Progenitor cell of endocrine pancreas (in vitro differentiated cells): ENCODE results near the gene ADAMTS17. TPM values are rescaled to one million over a fixed set of nuclear protein-coding genes. Genes with fewer than 3 reads are reported as not detected.

ENCODE experiments used
- DNase-seq: peaks from one replicate; pipeline ENCODE4 v3.0.0; 2021; ENCODE audit warnings: low spot score; ENCODE audit not compliant: unreplicated experiment
- H3K27ac Mint-ChIP-seq: 2 replicates; pipeline ENCODE4 v1.8.0; 2021; ENCODE audit warnings: mild to moderate bottlenecking, moderate library complexity, mixed read lengths
- H3K27me3 Mint-ChIP-seq: 2 replicates; pipeline ENCODE4 v1.8.0; 2021; ENCODE audit warnings: mixed read lengths
- H3K36me3 Mint-ChIP-seq: 2 replicates; pipeline ENCODE4 v1.8.0; 2022; ENCODE audit warnings: mixed read lengths; ENCODE audit not compliant: insufficient read depth
- H3K4me1 Mint-ChIP-seq: 2 replicates; pipeline ENCODE4 v1.8.0; 2021; ENCODE audit warnings: low read depth, mixed read lengths
- H3K4me3 Mint-ChIP-seq: 2 replicates; pipeline ENCODE4 v1.8.0; 2021; ENCODE audit warnings: low read depth, mild to moderate bottlenecking, moderate library complexity, mixed read lengths
- H3K9me3 Mint-ChIP-seq: 2 replicates; pipeline ENCODE4 v1.8.0; 2021; ENCODE audit warnings: low read depth, mixed read lengths
- total RNA-seq: library from RNA; stranded (reverse); gene quantifications from 2 replicates; pipeline ENCODE4 v1.2.1, GENCODE V29; 2021
- TF ChIP-seq, protein P1 (sequence below): fragments of 200-600 bp; sonication (generic); IDR thresholded peaks from one replicate; pipeline ENCODE4 v1.5.0; 2021; ENCODE audit warnings: antibody characterized with exemption, mild to moderate bottlenecking; ENCODE audit not compliant: unreplicated experiment

ADAMTS17 gene
- total RNA-seq, 1 donor from 2014 or later, result 3.5 TPM

DNA sequence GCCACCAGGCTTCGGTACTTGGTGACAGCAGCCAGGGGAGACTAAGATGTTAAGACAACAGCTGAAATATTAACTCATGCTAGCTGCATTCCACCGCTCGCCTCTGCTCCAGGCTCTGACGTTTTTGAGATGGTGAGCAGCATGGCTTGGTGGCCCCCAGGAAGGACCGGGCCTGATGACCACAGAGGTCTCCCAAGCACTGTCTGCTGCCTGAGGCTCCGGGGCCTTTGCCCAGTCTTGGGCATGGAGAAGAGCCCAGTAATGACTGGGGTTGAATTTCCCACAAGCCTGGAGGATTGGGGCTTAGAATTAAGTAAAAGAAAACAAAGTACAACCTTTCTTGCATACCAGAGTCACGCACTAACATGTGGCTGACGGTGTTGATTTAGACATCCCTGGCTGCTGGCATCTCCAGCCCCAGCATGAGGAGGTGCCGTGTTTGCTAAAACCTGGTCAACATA, 364.9 kb downstream of the ADAMTS17 start:
- no peak overlapping the region for H3K27ac Mint-ChIP-seq
- DNase-seq, result no peak
- no peak overlapping the region for H3K4me3 Mint-ChIP-seq
- no peaks in the 10 kb centered on the region for H3K36me3 Mint-ChIP-seq
- H3K27me3 Mint-ChIP-seq, result peaks cover 25% of the 10 kb centered on the region
- H3K9me3 Mint-ChIP-seq, result no peaks in the 10 kb centered on the region
- TF ChIP-seq, protein P1, sequence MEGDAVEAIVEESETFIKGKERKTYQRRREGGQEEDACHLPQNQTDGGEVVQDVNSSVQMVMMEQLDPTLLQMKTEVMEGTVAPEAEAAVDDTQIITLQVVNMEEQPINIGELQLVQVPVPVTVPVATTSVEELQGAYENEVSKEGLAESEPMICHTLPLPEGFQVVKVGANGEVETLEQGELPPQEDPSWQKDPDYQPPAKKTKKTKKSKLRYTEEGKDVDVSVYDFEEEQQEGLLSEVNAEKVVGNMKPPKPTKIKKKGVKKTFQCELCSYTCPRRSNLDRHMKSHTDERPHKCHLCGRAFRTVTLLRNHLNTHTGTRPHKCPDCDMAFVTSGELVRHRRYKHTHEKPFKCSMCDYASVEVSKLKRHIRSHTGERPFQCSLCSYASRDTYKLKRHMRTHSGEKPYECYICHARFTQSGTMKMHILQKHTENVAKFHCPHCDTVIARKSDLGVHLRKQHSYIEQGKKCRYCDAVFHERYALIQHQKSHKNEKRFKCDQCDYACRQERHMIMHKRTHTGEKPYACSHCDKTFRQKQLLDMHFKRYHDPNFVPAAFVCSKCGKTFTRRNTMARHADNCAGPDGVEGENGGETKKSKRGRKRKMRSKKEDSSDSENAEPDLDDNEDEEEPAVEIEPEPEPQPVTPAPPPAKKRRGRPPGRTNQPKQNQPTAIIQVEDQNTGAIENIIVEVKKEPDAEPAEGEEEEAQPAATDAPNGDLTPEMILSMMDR, result no peak
- peaks cover 1% of the 10 kb centered on the region for H3K4me1 Mint-ChIP-seq

- Mint-ChIP-seq H3K4me3 (no peak overlapping the region), H3K9me3 (no peaks in the 10 kb centered on the region), H3K4me1 (peaks cover 1% of the 10 kb centered on the region), H3K36me3 (no peaks in the 10 kb centered on the region), H3K27ac (no peak overlapping the region), H3K27me3 (peaks cover 28% of the 10 kb centered on the region)
- no peak for DNase-seq
- TF ChIP-seq, protein P1, result no peak
Measured at GRCh38 chr15:99976000-99976399, 365.8 kb downstream of the ADAMTS17 start.

DNA sequence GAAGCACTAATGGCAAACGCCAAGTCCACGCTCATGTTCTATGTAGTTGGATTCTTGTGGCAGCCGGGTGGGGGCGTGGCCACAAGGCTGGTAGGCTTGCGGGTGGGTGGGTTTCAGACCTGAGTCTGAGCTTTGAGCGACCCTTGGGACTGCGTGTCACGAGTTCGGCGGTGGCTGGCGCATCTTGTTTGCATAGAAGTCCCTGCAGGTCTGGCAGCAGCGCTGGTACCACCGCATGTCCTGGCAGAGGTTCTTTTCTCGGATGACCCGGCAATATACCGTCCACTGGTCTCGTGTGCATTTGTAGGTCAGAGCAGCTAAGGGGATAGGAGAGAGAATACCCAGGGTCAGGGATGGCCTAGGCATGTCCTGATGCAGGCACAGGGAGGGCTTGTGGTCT, 367.5 kb downstream of the ADAMTS17 start:
- Mint-ChIP-seq H3K27me3 (peaks cover 30% of the 10 kb centered on the region), H3K9me3 (no peaks in the 10 kb centered on the region), H3K36me3 (no peaks in the 10 kb centered on the region), H3K4me1 (no peaks in the 10 kb centered on the region), H3K27ac (no peak overlapping the region), H3K4me3 (no peak overlapping the region)
- TF ChIP-seq, protein P1, result no peak
- DNase-seq, result no peak

DNA sequence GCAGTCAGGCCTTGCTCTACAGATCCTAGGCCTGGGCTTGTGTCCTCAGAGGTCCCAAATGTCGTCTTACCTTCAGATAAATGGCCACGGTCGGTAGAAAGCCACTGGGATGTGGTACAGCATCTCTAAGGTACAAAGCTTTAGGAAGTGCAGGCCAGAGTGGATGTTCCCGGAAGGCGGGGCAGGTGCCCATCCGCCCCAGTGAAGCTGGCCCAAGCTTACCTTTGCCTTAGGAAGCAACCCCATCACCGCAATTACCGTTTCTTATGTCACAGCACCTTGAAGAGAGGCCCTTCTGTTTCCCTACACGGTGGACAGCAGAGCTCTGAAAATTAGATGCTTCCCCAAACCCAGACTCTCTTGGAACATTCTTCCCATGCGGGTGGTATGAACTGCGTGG, 368.4 kb downstream of the ADAMTS17 start:
- Mint-ChIP-seq H3K4me3 (no peak overlapping the region), H3K9me3 (no peaks in the 10 kb centered on the region), H3K36me3 (no peaks in the 10 kb centered on the region), H3K27ac (no peak overlapping the region), H3K27me3 (peaks cover 33% of the 10 kb centered on the region), H3K4me1 (no peaks in the 10 kb centered on the region)
- no peak for DNase-seq
- TF ChIP-seq, protein P1, result no peak

GRCh38 chr15:99970891-99971430, 370.8 kb downstream of the ADAMTS17 start:
- no peak for DNase-seq
- Mint-ChIP-seq H3K36me3 (no peaks in the 10 kb centered on the region), H3K4me1 (peaks cover 2% of the 10 kb centered on the region), H3K27me3 (peaks cover 45% of the 10 kb centered on the region), H3K9me3 (no peaks in the 10 kb centered on the region), H3K27ac (no peak overlapping the region), H3K4me3 (no peak overlapping the region)
- TF ChIP-seq, protein P1, result no peak
